Midbrain (tissue), 1 donor: Measurements from ENCODE around the gene JADE2.
"Not testable (repeated sequence)": the region's sequence is repeated elsewhere in the genome, so short reads cannot be mapped to it uniquely, and the experiment has no call there.

ENCODE experiments used
- DNase-seq: peaks from one replicate; lab custom pipeline; 2025; lab: John Stamatoyannopoulos, UW

The JADE2 gene

DNA sequence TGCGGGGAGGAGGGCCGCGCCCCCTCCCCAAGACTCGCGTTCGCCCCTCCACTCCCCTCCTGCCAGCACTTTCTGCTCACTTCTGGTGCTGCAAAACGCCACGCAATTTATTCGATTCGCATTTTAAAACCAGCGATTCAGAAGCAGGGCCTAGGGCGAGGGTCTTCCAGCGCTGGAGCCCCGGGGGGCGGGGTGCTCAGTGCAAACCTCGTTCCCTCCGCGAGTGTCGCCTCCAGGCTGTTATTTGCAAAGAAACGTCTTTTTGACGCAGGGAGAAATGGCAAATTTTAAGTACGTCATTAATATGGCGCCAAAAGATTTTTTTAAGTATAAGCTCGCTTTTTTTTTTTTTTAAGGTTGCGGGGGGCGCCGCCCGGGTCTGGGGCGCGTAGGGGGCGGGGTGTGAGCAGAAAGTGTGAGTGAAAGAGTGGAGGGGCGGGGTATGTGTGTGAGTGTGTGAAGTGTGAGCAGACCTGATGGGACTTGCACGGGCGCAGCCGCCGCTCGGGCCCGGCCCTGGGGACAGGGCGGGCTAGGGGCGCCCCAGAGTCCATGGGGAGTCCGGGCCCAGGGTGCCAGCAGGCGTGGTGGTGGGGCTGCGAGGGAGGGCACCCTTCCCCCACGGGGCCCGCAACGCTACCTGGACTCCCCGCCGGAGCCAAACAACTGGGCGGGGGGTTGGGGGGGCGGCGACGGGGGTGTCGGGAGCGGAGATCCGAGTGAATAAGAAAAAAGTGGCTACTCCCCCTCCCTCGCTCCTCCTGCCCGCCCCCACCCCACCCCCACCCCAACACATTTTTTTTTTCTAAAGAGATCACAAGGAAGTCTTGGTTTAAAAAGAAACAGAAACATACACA lies at the start of gene JADE2:
Gene JADE2, plus strand, starts transcription at position 845 of the 857 bp plus-strand sequence. CDS start 10,188 bp downstream, outside the sequence.
- DNase-seq, result peak; percentile 70

DNA sequence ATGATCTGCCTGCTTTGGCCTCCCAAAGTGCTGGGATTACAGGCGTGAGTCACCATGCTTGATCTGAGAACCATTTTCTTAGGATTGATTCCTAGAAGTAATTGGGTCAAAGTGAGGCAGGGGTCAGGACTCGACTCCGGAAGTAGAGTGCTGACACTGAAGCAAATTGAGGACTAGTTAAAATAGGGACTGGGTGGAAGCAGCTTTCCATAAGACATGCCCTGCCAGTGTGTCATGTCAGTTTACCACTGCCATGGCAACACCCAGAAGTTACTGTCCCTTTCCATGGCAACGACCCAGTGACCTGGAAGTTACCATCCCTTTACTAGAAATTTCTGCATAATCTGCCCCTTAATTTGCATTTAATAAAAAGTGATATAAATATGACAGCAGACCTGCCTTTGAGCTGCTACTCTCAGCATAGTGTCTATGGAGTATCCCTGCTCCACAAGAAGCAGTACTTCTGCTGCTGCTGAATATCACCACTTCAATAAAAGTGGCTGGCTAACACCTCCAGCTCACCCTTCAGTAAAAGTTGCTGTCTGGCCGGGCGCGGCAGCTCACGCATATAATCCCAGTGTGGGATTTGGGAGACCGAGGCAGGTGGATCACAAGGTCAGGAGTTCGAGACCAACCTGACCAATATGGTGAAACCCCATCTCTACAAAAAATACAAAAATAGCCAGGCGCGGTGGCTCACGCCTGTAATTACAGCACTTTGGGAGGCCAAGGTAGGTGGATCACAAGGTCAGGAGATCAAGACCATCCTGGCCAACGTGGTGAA lies 47.8 kb upstream of the JADE2 start:
- DNase-seq, result no peak

DNA sequence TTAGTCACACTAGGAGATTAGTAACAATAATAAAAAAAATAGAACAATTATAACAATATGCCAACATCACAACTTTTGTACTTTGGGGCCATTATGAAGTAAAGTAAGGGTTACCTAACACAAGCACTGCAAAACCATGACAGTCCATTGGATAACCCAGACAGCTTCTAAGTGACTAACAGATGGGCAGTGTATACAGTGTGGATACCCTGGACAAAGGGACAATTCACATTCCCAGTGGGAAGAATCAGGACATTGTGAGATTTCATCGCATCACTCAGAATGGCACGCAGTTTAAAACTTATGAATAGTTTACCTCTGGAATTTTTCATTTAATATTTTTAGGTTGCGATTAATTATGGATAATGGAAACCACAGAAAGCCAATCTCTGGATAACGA lies 45.6 kb upstream of the JADE2 start:
- DNase-seq, result no peak

DNA sequence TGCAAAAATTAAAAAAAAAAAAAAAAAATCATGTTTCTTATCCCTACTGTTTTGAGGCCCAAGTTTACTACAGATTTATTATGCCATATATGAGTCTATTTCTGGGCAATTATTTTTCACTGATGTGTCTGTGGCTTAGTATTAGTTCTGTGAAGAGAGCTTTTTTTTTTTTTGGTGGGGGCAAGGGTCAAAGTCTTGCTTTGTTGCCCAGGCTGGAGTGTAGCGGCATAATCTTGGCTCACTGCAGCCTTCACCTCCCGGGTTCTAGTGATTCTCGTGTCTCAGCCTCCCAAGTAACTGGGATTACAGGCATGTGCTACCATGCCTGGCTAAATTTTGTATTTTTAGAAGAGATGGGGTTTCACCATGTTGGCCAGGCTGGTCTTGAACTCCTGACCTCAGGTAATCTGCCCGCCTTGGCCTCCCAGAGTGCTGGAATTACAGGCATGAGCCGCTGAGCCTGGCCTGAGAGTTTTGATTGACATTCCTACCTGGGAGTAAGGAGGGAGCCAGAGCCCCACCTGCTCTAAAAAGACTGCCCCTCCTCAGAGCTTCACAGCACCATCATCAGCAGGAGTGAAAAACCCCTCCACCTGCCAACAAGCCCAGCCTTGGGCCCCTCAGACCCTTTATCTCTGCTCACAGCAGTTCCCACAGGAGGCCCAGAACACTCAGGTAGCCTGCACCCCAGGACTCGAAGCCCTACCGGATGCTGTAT lies 36.1 kb upstream of the JADE2 start:
- no peak for DNase-seq

DNA sequence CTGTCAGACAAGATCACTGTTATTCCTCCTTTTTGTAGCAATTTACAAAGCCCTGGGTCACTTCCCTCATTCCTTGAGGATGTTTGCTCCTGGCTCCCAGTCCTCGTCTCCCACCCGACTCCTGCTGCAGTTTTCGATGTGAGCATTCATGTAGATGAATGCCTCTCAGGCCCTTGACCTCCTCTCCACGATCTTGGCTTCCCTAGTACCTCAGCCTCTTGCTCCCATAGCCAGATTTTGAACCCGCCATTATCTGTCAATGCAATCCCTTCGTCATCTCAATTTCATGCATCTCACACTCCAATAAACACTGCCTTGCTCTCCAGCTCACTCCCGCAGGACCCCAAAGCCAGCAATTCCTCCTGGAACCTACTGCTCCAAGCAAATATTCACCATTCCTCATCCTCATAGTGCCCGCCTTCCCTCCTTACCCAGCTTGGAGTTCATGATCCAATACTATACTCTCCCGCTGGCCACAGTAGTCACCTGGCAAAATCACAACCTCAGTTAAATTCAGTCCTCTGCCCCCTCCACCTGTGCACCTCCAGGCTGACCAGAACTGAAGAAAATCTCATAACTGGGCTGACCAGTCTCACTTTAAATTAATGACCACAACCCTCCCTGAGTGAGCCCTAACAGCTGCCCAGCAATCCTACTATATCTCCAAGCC lies 35.1 kb upstream of the JADE2 start:
- no peak for DNase-seq

DNA sequence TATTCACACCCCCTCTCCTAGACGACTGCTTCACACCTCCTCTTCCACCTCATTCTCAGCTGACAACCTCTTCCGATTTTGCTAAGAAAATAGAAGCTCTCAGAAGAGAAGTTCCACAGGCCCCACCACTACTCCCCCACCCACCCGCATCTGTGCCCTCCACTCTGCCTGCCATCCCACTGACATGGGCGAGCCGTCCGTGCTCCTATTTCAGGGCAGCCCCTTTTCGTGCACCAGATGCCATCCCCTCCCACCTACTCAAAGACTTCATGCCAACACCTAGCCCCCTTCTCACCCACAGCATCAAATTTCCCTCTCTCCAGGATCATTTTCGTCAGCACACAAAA lies 34.6 kb upstream of the JADE2 start:
- DNase-seq, result no peak

DNA sequence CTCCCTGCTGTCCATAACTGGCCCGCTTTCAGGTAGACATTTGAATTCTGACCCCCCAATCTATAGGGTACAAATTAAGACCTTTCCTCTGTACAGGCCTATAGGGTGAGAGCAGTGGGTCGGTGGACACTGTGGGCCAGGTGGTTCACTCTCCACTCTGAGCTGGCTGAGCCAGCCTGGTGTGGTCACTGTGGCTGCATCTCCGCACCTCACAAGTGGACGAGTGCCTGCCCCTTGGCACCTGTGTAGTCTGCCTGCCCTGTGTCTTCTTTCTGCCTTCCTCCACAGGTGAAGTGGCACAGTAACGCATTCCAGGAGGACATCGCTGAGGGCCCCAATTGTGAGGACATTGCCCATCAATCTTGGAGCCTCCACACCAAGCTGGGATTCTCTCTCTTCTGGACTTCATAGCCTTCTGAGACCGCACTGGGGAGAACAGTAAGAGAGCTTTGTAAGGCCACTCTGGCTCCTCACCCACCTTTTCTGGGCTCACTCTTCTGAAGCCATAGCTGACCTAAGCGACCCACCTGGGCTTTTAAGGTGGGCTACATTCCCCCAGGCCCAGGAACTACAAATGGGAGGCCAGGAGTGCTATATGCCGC lies 33.5 kb upstream of the JADE2 start:
- DNase-seq, result no peak

DNA sequence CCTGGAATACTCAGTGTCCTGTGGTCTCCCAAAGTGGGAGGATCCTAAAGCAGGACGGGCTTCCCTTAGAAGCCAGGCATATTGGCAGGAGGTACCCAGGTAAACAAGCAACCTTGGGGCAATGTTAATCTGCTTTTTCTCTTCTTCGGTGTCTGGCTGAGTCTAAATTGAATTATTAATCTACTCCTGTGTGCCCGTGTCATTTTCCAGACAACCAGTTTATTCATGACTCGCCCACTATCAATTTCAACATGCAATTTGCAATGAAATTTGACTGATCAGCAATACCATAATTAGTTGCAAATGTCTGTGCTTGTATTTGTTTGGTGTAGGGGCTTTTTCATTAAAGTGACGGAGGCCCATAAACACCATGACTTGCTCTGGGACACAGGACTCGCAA lies 32.9 kb upstream of the JADE2 start:
- DNase-seq, result no peak

DNA sequence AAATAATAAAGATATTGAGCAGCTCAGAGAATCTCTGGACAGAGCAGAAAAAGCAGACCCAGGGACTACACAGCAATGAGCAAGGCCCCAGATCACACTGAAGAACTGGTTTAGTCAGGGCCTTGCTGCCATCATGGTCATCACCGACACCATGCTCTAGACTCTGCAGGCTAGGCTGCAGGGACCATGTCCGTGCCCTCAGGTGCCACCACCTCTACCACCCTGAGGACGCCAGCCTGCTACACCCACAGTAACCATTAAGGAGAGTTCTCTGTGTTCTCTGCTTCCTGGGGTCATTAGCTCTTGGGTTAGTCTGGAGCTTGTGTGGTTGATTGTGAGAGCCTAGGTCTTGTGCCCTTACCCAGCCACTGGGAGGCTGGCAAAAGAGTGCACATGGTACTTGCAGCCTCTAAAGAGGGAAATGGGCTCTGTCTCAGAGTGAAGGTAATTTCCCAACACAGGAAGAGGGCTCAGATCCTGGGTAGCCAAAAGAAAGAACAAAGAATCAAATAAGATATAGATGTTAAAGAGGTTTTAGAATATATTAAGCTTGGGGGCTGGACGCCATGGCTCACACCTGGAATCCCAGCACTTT lies 31.9 kb upstream of the JADE2 start:
- no peak for DNase-seq

DNA sequence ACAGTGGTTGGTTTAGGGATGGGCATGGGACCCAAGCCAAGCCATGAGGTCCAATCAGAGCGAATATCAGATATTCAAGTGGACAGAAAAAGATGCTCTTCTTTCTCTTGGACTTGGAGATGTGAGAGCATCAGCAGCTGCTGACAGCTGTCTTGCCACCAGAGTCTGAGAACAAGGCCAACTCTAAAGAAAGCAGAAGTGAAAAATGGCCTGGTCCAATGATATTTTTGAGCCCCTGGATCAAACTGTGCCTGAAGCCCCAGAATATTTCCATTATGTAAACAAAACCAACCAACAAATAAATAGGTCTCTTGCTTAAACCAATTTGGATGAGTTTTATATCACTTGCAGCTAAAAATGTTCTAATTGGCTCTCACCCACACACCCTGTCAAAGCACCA lies 30.7 kb upstream of the JADE2 start:
- DNase-seq, result no peak

DNA sequence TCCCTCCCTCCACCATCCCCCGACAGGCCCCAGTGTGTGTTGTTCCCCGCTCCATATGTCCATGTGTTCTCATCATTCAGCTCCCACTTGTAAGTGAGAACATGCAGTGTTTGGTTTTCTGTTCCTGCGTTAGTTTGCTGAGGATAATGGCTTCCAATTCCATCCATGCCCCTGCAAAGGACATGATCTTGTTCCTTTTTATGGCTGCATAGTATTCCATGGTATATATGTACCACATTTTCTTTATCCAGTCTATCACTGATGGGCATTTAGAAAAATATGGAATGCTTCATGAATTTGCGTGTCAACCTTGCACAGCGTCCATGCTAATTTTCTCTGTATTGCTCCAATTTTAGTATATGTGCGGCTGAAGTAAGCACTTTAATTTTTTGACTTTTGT lies 25.6 kb upstream of the JADE2 start:
- DNase-seq, result not testable (repeated sequence)

DNA sequence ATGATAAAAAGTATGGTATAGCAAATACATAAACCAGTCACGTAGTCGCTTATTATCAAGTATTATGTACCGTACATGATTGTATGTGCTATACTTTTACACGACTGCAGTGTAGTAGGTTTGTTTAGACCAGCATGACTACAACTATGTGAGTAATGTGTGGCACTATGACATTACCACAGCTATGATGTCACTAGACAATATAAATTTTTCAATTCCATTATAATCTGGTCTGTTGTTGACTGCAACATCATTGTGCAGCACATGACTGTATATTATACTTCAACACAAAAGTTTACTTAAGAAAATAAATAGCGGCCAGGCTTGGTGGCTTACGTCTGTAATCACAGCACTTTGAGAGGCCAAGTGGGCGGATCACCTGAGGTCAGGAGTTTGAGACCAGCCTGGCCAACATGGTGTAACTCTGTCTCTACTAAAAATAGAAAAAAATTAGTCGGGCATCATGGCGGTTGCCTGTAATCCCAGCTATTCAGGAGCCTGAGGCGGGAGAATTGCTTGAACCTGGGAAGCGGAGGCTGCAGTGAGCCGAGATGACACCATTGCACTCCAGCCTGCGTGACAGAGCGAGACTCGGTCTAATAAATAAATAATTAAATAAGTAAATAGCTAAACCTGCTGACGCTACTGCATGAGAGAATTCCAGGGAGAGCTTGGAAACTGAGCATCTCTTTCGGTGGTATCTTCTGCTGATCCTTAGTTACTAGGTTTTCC lies 24.6 kb upstream of the JADE2 start:
- no peak for DNase-seq

DNA sequence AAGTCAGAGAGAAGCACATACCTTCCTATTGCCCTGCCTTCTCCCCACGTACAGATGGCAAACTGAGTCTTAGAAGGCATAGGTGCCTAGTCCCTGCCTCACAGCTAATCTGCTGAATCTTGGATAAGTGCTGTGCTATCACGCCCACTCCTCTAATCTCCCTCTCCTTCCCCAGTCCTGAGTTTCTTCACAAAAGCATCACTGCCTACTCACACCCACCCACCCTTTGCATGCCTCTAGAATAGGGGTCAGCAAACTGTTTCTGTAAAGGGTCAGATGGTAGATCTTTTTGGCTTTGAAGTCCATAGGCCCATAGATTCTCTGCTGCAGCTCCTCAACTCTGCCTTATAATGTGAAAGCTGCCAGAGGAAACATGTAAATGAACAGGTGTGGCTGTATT lies 23.2 kb upstream of the JADE2 start:
- DNase-seq, result no peak

DNA sequence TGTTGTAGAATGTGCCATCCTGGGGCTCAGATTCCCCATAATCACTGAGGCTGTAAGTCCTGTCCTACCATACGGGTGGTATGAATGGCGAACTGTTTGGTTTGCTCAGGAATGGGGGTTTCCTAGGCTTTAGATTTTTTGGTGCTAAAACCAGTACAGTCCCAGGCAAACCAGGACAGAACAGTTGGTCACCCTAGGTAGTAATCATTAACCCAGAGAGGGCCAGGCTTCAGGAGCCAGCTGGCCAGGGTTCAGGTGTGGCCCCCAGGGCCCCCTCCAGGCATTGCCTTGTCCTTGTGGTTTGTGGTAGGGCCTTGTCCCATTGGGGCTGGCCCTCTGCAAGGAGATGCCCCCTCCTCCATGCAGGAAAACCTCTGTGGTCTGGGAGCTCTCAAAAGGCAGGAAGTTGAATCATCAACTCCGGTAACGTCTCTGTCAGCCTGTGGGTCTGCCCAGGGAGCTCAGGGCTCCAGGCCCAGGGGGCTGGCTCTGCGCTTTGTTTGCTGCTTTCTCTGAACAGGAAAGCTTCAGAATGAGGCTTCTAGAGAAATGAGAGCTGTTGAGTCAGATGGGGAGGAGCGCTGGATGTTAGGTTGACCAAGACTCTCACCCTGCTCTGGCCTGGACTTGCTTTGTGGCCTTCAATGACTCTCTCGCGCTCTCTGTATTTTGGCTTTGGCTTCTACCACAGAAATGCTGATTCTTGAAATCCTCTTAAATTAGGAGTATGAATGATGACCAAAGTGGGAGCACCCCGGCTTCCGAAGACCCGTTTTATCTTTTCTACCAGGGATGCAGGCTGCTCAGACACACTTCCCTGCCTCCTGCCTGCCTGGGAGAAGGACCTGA lies 22.2 kb upstream of the JADE2 start:
- DNase-seq, result peak; percentile 31

DNA sequence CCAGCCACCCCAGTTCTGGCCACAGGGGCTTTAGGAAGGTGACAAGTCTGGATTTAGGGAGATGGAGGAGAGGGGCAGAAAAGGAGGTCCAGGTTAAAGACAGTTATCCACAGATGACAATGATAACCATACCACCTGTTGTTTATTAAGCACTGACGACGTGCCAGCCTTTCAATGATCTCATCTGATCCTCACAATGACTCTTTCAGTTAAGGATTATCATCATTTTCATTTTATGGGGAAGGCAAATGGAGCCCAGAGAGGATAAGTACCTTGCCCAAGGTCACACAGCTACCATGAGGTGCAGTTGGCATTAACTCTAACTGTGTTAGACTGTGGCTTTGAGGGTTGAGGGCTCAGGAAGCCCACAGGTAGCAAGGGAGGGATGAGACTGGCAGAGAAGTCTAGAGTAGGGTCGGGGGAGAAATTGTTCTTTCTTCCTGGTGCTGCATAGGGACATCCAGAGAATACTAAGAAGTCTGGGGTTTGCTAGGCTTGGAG lies 21.5 kb upstream of the JADE2 start:
- no peak for DNase-seq

DNA sequence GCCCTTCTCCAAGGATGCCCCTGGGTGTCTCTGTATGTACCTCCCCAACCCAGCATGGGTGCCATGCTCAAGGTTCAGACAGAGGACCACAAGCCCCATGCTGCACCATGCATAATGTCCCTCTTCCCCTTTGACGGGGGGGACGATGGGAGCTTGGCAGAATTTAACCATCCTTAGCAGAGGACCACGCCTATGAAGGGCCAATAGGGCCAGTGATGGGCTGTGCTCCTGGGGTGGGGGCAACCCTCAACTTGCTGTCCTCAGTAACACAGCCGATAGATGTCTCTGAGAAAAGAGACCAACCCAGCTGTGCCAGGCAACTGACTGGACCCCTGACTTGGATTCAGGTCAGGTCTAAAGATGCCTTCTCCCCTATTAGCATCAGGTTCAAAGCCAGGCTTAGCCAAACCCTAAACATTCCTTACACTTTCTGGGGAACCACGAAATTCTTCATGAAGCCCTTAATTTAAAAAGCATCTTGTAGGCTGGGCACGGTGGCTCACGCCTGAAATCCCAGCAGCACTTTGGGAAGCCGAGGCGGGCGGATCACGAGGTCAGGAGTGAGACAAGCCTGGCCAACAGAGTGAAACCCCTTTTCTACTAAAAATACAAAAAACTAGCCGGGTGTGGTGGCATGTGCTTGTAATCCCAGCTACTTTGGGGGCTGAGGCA lies 20.7 kb upstream of the JADE2 start:
- DNase-seq, result no peak

DNA sequence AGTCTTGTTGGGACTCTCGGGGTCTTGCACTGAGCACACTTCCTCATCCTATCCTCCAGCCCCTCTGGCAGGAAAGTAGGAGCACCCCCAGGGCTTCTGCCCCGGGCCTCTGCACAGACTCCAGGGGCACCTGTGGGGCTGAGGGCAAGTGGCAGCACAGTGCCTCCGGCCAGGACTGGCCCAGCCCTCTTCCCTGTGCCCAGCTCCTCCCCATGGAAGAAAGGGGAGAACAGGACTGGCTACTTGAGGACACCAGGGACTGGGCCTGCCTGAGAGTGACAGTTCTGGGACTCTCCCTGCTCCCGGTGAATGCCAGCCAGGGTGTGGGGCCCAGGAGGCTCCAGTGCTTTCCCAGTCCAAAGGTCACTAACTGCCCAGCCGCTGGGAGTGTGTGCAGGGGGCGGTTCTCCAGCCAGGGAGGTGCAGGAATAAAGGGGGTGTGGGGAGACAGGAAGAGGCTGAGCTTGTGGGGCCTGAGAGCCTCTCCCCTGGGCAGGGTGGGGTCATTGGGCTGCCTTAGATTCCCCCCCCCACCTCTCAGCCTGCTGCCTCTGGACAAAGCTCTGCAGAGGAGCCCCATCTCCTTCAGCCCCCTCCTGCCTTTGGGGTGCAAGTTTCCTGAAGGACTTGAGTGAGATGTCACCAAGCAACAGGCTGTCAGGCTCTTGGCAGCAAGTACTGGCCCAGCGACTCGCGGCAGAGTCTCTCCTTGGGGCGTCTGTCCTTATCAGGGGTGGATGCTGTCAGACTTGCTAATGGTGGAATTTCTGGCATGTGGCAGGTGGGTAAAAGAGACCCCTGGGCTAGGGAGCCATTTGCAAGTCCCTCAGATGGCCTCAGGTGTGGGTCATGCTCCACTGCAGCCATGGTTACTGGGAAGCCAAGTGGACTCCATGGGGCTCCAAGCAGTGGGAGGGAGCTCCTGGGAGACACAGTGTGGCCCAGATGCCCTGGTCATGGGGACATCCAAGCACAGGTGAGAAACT lies 19.1 kb upstream of the JADE2 start:
- DNase-seq, result no peak

DNA sequence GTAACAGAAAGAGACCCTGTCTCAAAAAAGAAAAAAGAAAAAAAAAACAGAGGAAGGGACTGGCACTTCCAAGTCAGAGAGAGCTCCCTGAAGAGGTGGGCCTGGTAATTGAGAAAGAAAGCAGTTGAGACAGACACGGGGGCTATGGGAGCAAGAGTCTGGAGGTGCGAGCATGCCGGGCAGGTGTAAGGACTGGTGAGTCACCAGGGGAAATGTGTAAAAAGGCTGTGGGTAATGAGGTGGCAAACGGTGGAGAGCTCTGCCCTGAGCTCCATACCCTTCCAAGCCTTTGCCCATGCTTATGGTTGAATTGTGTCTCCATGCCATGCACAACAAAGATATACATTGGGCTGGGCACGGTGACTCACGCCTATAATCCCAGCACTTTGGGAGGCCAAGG lies 18.0 kb upstream of the JADE2 start:
- DNase-seq, result no peak
